IPS-20b (cell line): Measurements from ENCODE around the gene CFAP46.
"Not testable (repeated sequence)": the region's sequence is repeated elsewhere in the genome, so short reads cannot be mapped to it uniquely, and the experiment has no call there.

Experiments used
- H3K27ac ChIP-seq: one replicate; pipeline ENCODE4 v1.5.1; 2013; ENCODE audit warnings: low read length
- H3K27me3 ChIP-seq: 2 replicates; pipeline ENCODE4 v1.6.1; 2013; ENCODE audit warnings: mild to moderate bottlenecking, low read length, inconsistent platforms; ENCODE audit not compliant: insufficient read depth
- H3K36me3 ChIP-seq: 2 replicates; pipeline ENCODE4 v1.6.1; 2013; ENCODE audit warnings: low read depth, mild to moderate bottlenecking, inconsistent platforms, low read length, moderate library complexity; ENCODE audit not compliant: insufficient read depth
- H3K4me1 ChIP-seq: 2 replicates; pipeline ENCODE4 v1.6.1; 2013; ENCODE audit warnings: mild to moderate bottlenecking, control low read depth, inconsistent platforms, low read length, moderate library complexity; ENCODE audit not compliant: insufficient read depth
- H3K4me3 ChIP-seq: 2 replicates; pipeline ENCODE4 v1.5.1; 2013; ENCODE audit warnings: mild to moderate bottlenecking, low read length, inconsistent platforms
- H3K9ac ChIP-seq: 2 replicates; pipeline ENCODE4 v1.6.1; 2013; ENCODE audit warnings: low read depth, mild to moderate bottlenecking, inconsistent platforms, low read length, moderate library complexity
- H3K9me3 ChIP-seq: 2 replicates; pipeline ENCODE4 v1.6.1; 2013; ENCODE audit warnings: mild to moderate bottlenecking, low read depth, low read length, inconsistent platforms; ENCODE audit not compliant: insufficient read depth

The CFAP46 gene

GRCh38 chr10:132926777-132927650 lies 15.4 kb downstream of the CFAP46 start:
- H3K9me3 ChIP-seq, result no peaks in the 10 kb centered on the region
- H3K9ac ChIP-seq, result no peak overlapping the region
- H3K4me1 ChIP-seq, result no peaks in the 10 kb centered on the region
- H3K4me3 ChIP-seq, result no peak overlapping the region
- H3K27ac ChIP-seq, result no peak overlapping the region
- H3K27me3 ChIP-seq, result no peaks in the 10 kb centered on the region
- no peaks in the 10 kb centered on the region for H3K36me3 ChIP-seq

- H3K27me3 ChIP-seq, result no peaks in the 10 kb centered on the region
- no peaks in the 10 kb centered on the region for H3K36me3 ChIP-seq
- H3K9ac ChIP-seq, result no peak overlapping the region
- no peaks in the 10 kb centered on the region for H3K9me3 ChIP-seq
- no peaks in the 10 kb centered on the region for H3K4me1 ChIP-seq
- H3K27ac ChIP-seq, result no peak overlapping the region
- no peak overlapping the region for H3K4me3 ChIP-seq
Measured at GRCh38 chr10:132926070-132926469, 16.3 kb downstream of the CFAP46 start.

GRCh38 chr10:132925614-132926013 lies 16.8 kb downstream of the CFAP46 start:
- no peaks in the 10 kb centered on the region for H3K27me3 ChIP-seq
- no peak overlapping the region for H3K27ac ChIP-seq

GRCh38 chr10:132925071-132925561 lies 17.3 kb downstream of the CFAP46 start:
- Histone ChIP-seq H3K27me3 (no peaks in the 10 kb centered on the region), H3K36me3 (no peaks in the 10 kb centered on the region), H3K4me1 (no peaks in the 10 kb centered on the region), H3K4me3 (no peak overlapping the region), H3K9me3 (no peaks in the 10 kb centered on the region), H3K9ac (no peak overlapping the region), H3K27ac (no peak overlapping the region)

More at GRCh38 chr10:132925614-132926013, 16.8 kb downstream of the CFAP46 start:
- H3K9me3 ChIP-seq, result no peaks in the 10 kb centered on the region
- H3K36me3 ChIP-seq, result no peaks in the 10 kb centered on the region
- H3K4me1 ChIP-seq, result no peaks in the 10 kb centered on the region
- H3K9ac ChIP-seq, result no peak overlapping the region
- no peak overlapping the region for H3K4me3 ChIP-seq

GRCh38 chr10:132924046-132924952 lies 18.1 kb downstream of the CFAP46 start:
- Histone ChIP-seq H3K36me3 (no peaks in the 10 kb centered on the region), H3K9me3 (no peaks in the 10 kb centered on the region), H3K4me1 (no peaks in the 10 kb centered on the region), H3K9ac (no peak overlapping the region), H3K27ac (no peak overlapping the region), H3K4me3 (no peak overlapping the region), H3K27me3 (no peaks in the 10 kb centered on the region)

- not testable (repeated sequence) for H3K9ac ChIP-seq, H3K4me1 ChIP-seq, H3K27ac ChIP-seq, H3K36me3 ChIP-seq, H3K4me3 ChIP-seq, H3K9me3 ChIP-seq, H3K27me3 ChIP-seq
Measured at GRCh38 chr10:132923384-132923783, 19.0 kb downstream of the CFAP46 start.

- Histone ChIP-seq H3K27ac (no peak overlapping the region), H3K9me3 (no peaks in the 10 kb centered on the region), H3K9ac (no peak overlapping the region), H3K36me3 (no peaks in the 10 kb centered on the region), H3K27me3 (no peaks in the 10 kb centered on the region), H3K4me1 (no peaks in the 10 kb centered on the region), H3K4me3 (no peak overlapping the region)
Measured at GRCh38 chr10:132922872-132923271, 19.5 kb downstream of the CFAP46 start.

GRCh38 chr10:132921818-132922807 lies 20.3 kb downstream of the CFAP46 start:
- no peak overlapping the region for H3K9ac ChIP-seq
- no peaks in the 10 kb centered on the region for H3K36me3 ChIP-seq
- no peaks in the 10 kb centered on the region for H3K9me3 ChIP-seq
- no peaks in the 10 kb centered on the region for H3K4me1 ChIP-seq
- no peaks in the 10 kb centered on the region for H3K27me3 ChIP-seq
- H3K4me3 ChIP-seq, result no peak overlapping the region
- no peak overlapping the region for H3K27ac ChIP-seq

GRCh38 chr10:132921086-132921485 lies 21.3 kb downstream of the CFAP46 start:
- no peak overlapping the region for H3K9ac ChIP-seq
- H3K27me3 ChIP-seq, result no peaks in the 10 kb centered on the region
- no peaks in the 10 kb centered on the region for H3K36me3 ChIP-seq
- H3K4me1 ChIP-seq, result no peaks in the 10 kb centered on the region
- H3K9me3 ChIP-seq, result no peaks in the 10 kb centered on the region
- no peak overlapping the region for H3K4me3 ChIP-seq
- no peak overlapping the region for H3K27ac ChIP-seq

- no peak overlapping the region for H3K27ac ChIP-seq
- no peaks in the 10 kb centered on the region for H3K9me3 ChIP-seq
- no peaks in the 10 kb centered on the region for H3K4me1 ChIP-seq
- H3K4me3 ChIP-seq, result no peak overlapping the region
- no peaks in the 10 kb centered on the region for H3K27me3 ChIP-seq
- H3K36me3 ChIP-seq, result no peaks in the 10 kb centered on the region
- no peak overlapping the region for H3K9ac ChIP-seq
Measured at GRCh38 chr10:132920101-132920925, 22.1 kb downstream of the CFAP46 start.
